Stomach (tissue), 9 donors: ENCODE data around the gene RBM8A. TPM values are rescaled to one million over a fixed set of nuclear protein-coding genes. Genes with fewer than 3 reads are reported as not detected.

Experiments
- DNase-seq, 2 donors: peaks; one replicate each; pipeline versions ENCODE4 v3.0.0 to v3.0.0-alpha.2; 2013 to 2019
- H3K27ac ChIP-seq, 5 donors: fragments of 200-600 bp in 4 of 5; sonication (generic) in 4 of 5; one replicate each; pipeline ENCODE4 v1.5.1; 2013 to 2019; ENCODE audit warnings: mild to moderate bottlenecking in 1 of 5, moderate library complexity in 1 of 5
- H3K27me3 ChIP-seq, 3 donors: fragments of 200-600 bp; sonication (generic); one replicate each; pipeline ENCODE4 v1.5.1; 2017 to 2019; ENCODE audit warnings: mixed run types in 1 of 3
- H3K36me3 ChIP-seq, 4 donors: fragments of 200-600 bp; sonication (generic); 1 replicate in 3 of 4; 2 replicates in 1 of 4; pipeline ENCODE4 v1.5.1; 2016 to 2019
- H3K4me1 ChIP-seq, 4 donors: fragments of 200-600 bp; sonication (generic); one replicate each; pipeline ENCODE4 v1.5.1; 2016 to 2019
- H3K4me3 ChIP-seq, 4 donors: fragments of 200-600 bp; sonication (generic) in 3 of 4; one replicate each; pipeline ENCODE4 v1.5.1; 2016 to 2019; ENCODE audit warnings: mild to moderate bottlenecking in 1 of 4
- H3K9me3 ChIP-seq, 4 donors: fragments of 200-600 bp; sonication (generic); one replicate each; pipeline ENCODE4 v1.5.1; 2016 to 2019
- CTCF ChIP-seq, 7 experiments: fragments of 450-650 bp in 4 of 7; fragments of 200-600 bp in 3 of 7; sonication (generic) in 3 of 7; IDR thresholded peaks; one replicate each; pipeline ENCODE4 v1.5.1; 2016 to 2019; ENCODE audit warnings: antibody characterized with exemption in 7 of 7, control low read depth in 2 of 7, mild to moderate bottlenecking in 1 of 7
- EP300 ChIP-seq: sonication (generic); formaldehyde crosslinking; IDR thresholded peaks from one replicate; pipeline ENCODE4 v1.6.1; 2017; ENCODE audit warnings: antibody characterized with exemption
- POLR2A ChIP-seq, 4 donors: fragments of 450-650 bp; IDR thresholded peaks; one replicate each; pipeline ENCODE4 v1.6.1; 2016; ENCODE audit warnings: antibody characterized with exemption in 4 of 4, control low read depth in 2 of 4, mild to moderate bottlenecking in 1 of 4, moderate library complexity in 1 of 4
- POLR2AphosphoS5 ChIP-seq, 3 donors: sonication (generic); formaldehyde crosslinking; IDR thresholded peaks; one replicate each; pipeline ENCODE4 v1.6.1; 2016; ENCODE audit warnings: antibody characterized with exemption in 3 of 3
- WGBS, 5 donors: extraction: QIAGEN DNeasy Blood & Tissue Kit in 3 of 5; methylation state at CpG; one replicate each; pipeline versions ENCODE4 v1.1.5 to v1.1.7; 2013 to 2018; 5-methylcytosine and 5-hydroxymethylcytosine counted together
- intact Hi-C: fragments of 100-400 bp; cut with DNase I; formaldehyde crosslinking; loops from one replicate; pipeline ENCODE4 v1.15.1; 2023; ENCODE audit warnings: low total_unique reads
- polyA plus RNA-seq, 3 donors: library from polyadenylated mRNA; stranded (reverse); fragments of 200-250 nt; gene quantifications; one replicate each; pipeline ENCODE4 v1.2.3, GENCODE V29; 2013
- total RNA-seq, 5 donors: library from RNA; depleted of rRNA; stranded (reverse); fragments of >200 nt; gene quantifications; one replicate each; pipeline versions ENCODE4 v1.1.0 to v1.2.3, GENCODE V29; 2014 to 2016
- donor health status: healthy with polysubstance abuse.
- donor health status: Bipolar disorder and iron deficiency.
- donor health status: healthy.

Gene RBM8A
- total and polyA plus RNA-seq, 8 donors, result 9.3 to 113 (median 77.4) TPM

GRCh38 chr1:145959333-145959732 is 32.0 kb upstream of the RBM8A start:
- H3K27me3 ChIP-seq, result peaks cover 0 to 14% (median 8%) of the 10 kb centered on the region in 3 donors
- H3K27ac ChIP-seq, result peak overlapping the region in 4 of 5 donors; percentile 82 to 99 (median 92)
- intact Hi-C loops, result no loop called here
- H3K4me1 ChIP-seq, result peaks cover 41 to 89% (median 81%) of the 10 kb centered on the region in 4 donors
- H3K9me3 ChIP-seq, result no peaks in the 10 kb centered on the region
- no peaks in the 10 kb centered on the region for H3K36me3 ChIP-seq
- no peak for DNase-seq
- no peak overlapping the region for H3K4me3 ChIP-seq
- TF ChIP-seq POLR2AphosphoS5 (IDR thresholded peaks at IDR 0.05) (no peak), POLR2A (IDR thresholded peaks at IDR 0.05) (no peak), EP300 (no peak), CTCF (IDR thresholded peaks at IDR 0.05) (no peak)

GRCh38 chr1:145958734-145959133 is 31.4 kb upstream of the RBM8A start:
- H3K27me3 ChIP-seq, result peaks cover 0 to 14% (median 8%) of the 10 kb centered on the region in 3 donors
- H3K4me1 ChIP-seq, result peaks cover 39 to 90% (median 80%) of the 10 kb centered on the region in 4 donors
- no peak for TF ChIP-seq POLR2AphosphoS5 (IDR thresholded peaks at IDR 0.05)
- no peak for TF ChIP-seq POLR2A (IDR thresholded peaks at IDR 0.05)
- TF ChIP-seq EP300, result no peak
- intact Hi-C loops, result no loop called here
- DNase-seq, result no peak
- no peak overlapping the region for H3K4me3 ChIP-seq
- H3K27ac ChIP-seq, result peak overlapping the region in 4 of 5 donors; percentile 92 to 99 (median 96)
- H3K9me3 ChIP-seq, result no peaks in the 10 kb centered on the region
- no peaks in the 10 kb centered on the region for H3K36me3 ChIP-seq

GRCh38 chr1:145957443-145958319 is 30.4 kb upstream of the RBM8A start, which contains the start of gene LIX1L:
TSS of gene LIX1L (minus strand) at chr1:145958017. CDS start at chr1:145957927, 90 bp downstream.
- Histone ChIP-seq H3K36me3 (no peaks in the 10 kb centered on the region), H3K27ac (peak within 1 kb of the TSS; percentile 86 to 99 (median 94)), H3K9me3 (no peaks in the 10 kb centered on the region), H3K4me1 (peaks cover 29 to 84% (median 71%) of the 10 kb centered on the region in 4 donors), H3K4me3 (peak within 1 kb of the TSS; percentile 82 to 96 (median 92)), H3K27me3 (peaks cover 0 to 14% (median 8%) of the 10 kb centered on the region in 3 donors)
- intact Hi-C loops, result no loop called here
- WGBS, 5 donors, result 0 to 1% (median 0%) methylated on average over 25 to 60 of the region's 60 CpGs
- peak in 2 of 4 donors; percentile 34 to 54 for TF ChIP-seq POLR2A (IDR thresholded peaks at IDR 0.05)
- peak in 1 of 7 experiments; percentile 7 for TF ChIP-seq CTCF (IDR thresholded peaks at IDR 0.05)
- TF ChIP-seq POLR2AphosphoS5 (IDR thresholded peaks at IDR 0.05), result peak; percentile 85 to 96 (median 93)
- peak; percentile 45 for TF ChIP-seq EP300
- peak; percentile 96 to 99 for DNase-seq

- no peaks in the 10 kb centered on the region for H3K9me3 ChIP-seq
- 1 to 23% (median 12%) methylated on average over 3 of the region's 3 CpGs for WGBS, 5 donors
- peaks cover 0 to 14% (median 8%) of the 10 kb centered on the region in 3 donors for H3K27me3 ChIP-seq
- no peaks in the 10 kb centered on the region for H3K36me3 ChIP-seq
- DNase-seq, result peak in 1 of 2 donors; percentile 77
- TF ChIP-seq CTCF (IDR thresholded peaks at IDR 0.05) (no peak), POLR2A (IDR thresholded peaks at IDR 0.05) (no peak), EP300 (no peak), POLR2AphosphoS5 (IDR thresholded peaks at IDR 0.05) (no peak)
- H3K4me3 ChIP-seq, result peak overlapping the region; percentile 82 to 96 (median 92)
- intact Hi-C loops, result no loop called here
- H3K27ac ChIP-seq, result peak overlapping the region; percentile 86 to 99 (median 94)
- H3K4me1 ChIP-seq, result peaks cover 29 to 79% (median 65%) of the 10 kb centered on the region in 4 donors
Observed at GRCh38 chr1:145956781-145957442, 29.6 kb upstream of the RBM8A start.
